SH-SY5Y (cell line): Measurements from ENCODE around the gene TENM4.

ENCODE experiments used
- GATA2 ChIP-seq: IDR thresholded peaks from 2 replicates; pipeline ENCODE4 v1.6.1; 2011; ENCODE audit warnings: mild to moderate bottlenecking, low read depth, low read length
- GATA3 ChIP-seq: IDR thresholded peaks from 2 replicates; pipeline ENCODE4 v1.6.1; 2011; ENCODE audit warnings: low read depth, mild to moderate bottlenecking, low read length, moderate library complexity

DNA sequence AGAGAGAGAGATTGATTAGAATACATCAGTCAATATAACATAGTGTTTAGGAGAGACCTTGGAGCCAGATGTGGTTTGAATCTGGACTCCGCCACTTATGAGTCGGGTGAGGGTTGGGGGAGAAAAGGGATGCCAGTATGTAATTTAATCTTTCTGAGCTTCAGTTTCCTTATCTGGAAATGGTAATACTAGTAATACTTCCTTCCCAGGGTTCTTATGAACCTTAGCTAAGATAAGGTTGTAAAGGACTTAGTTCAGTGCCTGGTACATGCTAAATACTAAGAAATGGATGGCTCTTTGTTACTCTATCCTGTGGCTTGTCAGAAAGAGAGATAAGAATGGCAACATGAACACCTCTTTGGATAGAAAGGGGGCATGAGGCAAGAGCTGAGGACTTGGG is 640.1 kb downstream of the TENM4 start:
- TF ChIP-seq GATA2 (no peak), GATA3 (no peak)
